Measurements from ENCODE around the gene CES5A. TPM values are rescaled to one million over a fixed set of nuclear protein-coding genes. Genes with fewer than 3 reads are reported as not detected.

The CES5A gene
- total and polyA plus RNA-seq, 2 of the 8 experiments (the other 6 are each of a cell fraction or from before 2014, with no cell fraction given) = not detected

GRCh38 chr16:55828680-55829079, 46.5 kb downstream of the CES5A start:
- 69% methylated on average over 10 of the region's 10 CpGs; no CpG with 5 or more reads in 1 of the 2 experiments for WGBS, 2 experiments (ENCODE audit: extremely low coverage in 1 of 2, insufficient coverage in 1 of 2, insufficient read length in 1 of 2, insufficient replicate concordance in 2 of 2, low coverage in 1 of 2, low lambda C conversion rate in 2 of 2, missing lambda C conversion rate in 1 of 2)
- DNase-seq (ENCODE audit: low read depth in 1 of 2, low spot score in 2 of 2) = no peak
- TF ChIP-seq ATF2 (IDR thresholded peaks at IDR 0.05; ENCODE audit: low read length) (no peak), SIRT6 (IDR thresholded peaks at IDR 0.05; ENCODE audit: low read length) (no peak), SP4 (IDR thresholded peaks at IDR 0.05; ENCODE audit: low read length) (no peak), HDAC6 (IDR thresholded peaks at IDR 0.05; ENCODE audit: low read depth, low read length) (no peak), EGR1 (IDR thresholded peaks at IDR 0.05; ENCODE audit: borderline replicate concordance, low read depth, low read length) (no peak), E2F6 (IDR thresholded peaks at IDR 0.05) (no peak), TBP (IDR thresholded peaks at IDR 0.05; ENCODE audit: low read depth, low read length) (no peak), GTF2F1 (IDR thresholded peaks at IDR 0.05; ENCODE audit: borderline replicate concordance, low read depth, low read length) (no peak), RBBP5 (IDR thresholded peaks at IDR 0.05; ENCODE audit: borderline replicate concordance, low read depth, low read length) (no peak), BACH1 (IDR thresholded peaks at IDR 0.05; ENCODE audit: low read length) (no peak), TEAD4 (IDR thresholded peaks at IDR 0.05; ENCODE audit: low read depth, low read length) (no peak), SIX5 (IDR thresholded peaks at IDR 0.05; ENCODE audit: low read depth, low read length) (no peak), SUZ12 (IDR thresholded peaks at IDR 0.05; ENCODE audit: low read length) (no peak), YY1 (IDR thresholded peaks at IDR 0.05; ENCODE audit: low read depth, low read length) (no peak)

More at GRCh38 chr16:55828680-55829079, 46.5 kb downstream of the CES5A start:
- Histone ChIP-seq H4K20me1 (replicated peaks in 1 of 2; ENCODE audit: control insufficient read depth in 1 of 2, insufficient read depth in 2 of 2, low read length in 2 of 2) (no peaks in the 10 kb centered on the region), H3K18ac (ENCODE audit: extremely low read depth, low read length) (no peak overlapping the region), H3K4me1 (replicated peaks in 1 of 4; ENCODE audit: control insufficient read depth in 3 of 4, insufficient read depth in 4 of 4, low read length in 3 of 4) (no peaks in the 10 kb centered on the region), H2BK120ac (replicated peaks; ENCODE audit: low read depth, low read length) (no peak overlapping the region), H3K9ac (replicated peaks in 1 of 4; ENCODE audit: extremely low read depth in 1 of 4, low read depth in 3 of 4, low read length in 3 of 4) (no peak overlapping the region), H3K56ac (replicated peaks; ENCODE audit: insufficient read length, low read depth, low read length) (no peak overlapping the region), H3K9me3 (ENCODE audit: insufficient read depth in 2 of 2, low read depth in 1 of 2, low read length in 1 of 2) (no peaks in the 10 kb centered on the region), H4K5ac (ENCODE audit: insufficient read length, low read depth, low read length) (no peak overlapping the region), H2BK12ac (ENCODE audit: low read depth, low read length) (no peak overlapping the region), H3K23me2 (ENCODE audit: low read depth, low read length) (no peaks in the 10 kb centered on the region), H2BK20ac (ENCODE audit: low read length) (no peak overlapping the region), H3K79me2 (ENCODE audit: control insufficient read depth in 1 of 2, insufficient read depth in 2 of 2, low read length in 2 of 2) (no peaks in the 10 kb centered on the region), H4K91ac (replicated peaks; ENCODE audit: insufficient read length, low read length) (no peak overlapping the region), H2BK15ac (ENCODE audit: low read length) (no peak overlapping the region), H3K36me3 (ENCODE audit: control insufficient read depth in 2 of 4, insufficient read depth in 4 of 4, low read length in 3 of 4) (no peaks in the 10 kb centered on the region), H3K14ac (ENCODE audit: insufficient read length) (no peak overlapping the region), H3K79me1 (ENCODE audit: low read depth, low read length) (no peaks in the 10 kb centered on the region), H2AK5ac (ENCODE audit: low read depth, low read length) (no peak overlapping the region), H3K23ac (ENCODE audit: insufficient read length) (no peak overlapping the region), H3K4me2 (ENCODE audit: insufficient read depth in 1 of 2, low read depth in 2 of 2, low read length in 2 of 2) (no peak overlapping the region), H4K8ac (ENCODE audit: extremely low read depth, insufficient read depth, low read length) (peak overlapping the region; percentile 8; the same call in 1 of the 2 replicates), H2BK5ac (ENCODE audit: low read depth, low read length) (no peak overlapping the region), H3K4me3 (ENCODE audit: extremely low read depth in 1 of 4, insufficient read depth in 2 of 4, low read depth in 3 of 4, low read length in 4 of 4) (no peak overlapping the region), H3K4ac (replicated peaks; ENCODE audit: insufficient read length, low read depth, low read length) (no peak overlapping the region), H3K27ac (ENCODE audit: low read depth, low read length) (no peak overlapping the region), H3K27me3 (replicated peaks in 1 of 4; ENCODE audit: control insufficient read depth in 3 of 4, extremely low read depth in 1 of 4, insufficient read depth in 3 of 4, low read length in 3 of 4) (no peaks in the 10 kb centered on the region), H2AFZ (ENCODE audit: low read length) (no peak overlapping the region)
- ChIA-PET CTCF (ENCODE audit: partially characterized antibody) (interaction anchor here (1.1 kb wide), 1 partner anchor 364 kb away, joined by 3 read pairs; no protein-coding TSS in a partner anchor), POLR2A (ENCODE audit: partially characterized antibody) (no interaction called here)
- no peak for FAIRE-seq

All from H1 (cell line).